NOMO-1 treated with dmso at 0.1 percent for 144 hours (cell line): ENCODE results near the gene CHRNA5.
"Not testable (repeated sequence)": the region's sequence is repeated elsewhere in the genome, so short reads cannot be mapped to it uniquely, and the experiment has no call there.

Source experiments
- DNase-seq: peaks from one replicate; lab custom pipeline; 2025; ENCODE audit not compliant: unreplicated experiment; lab: John Stamatoyannopoulos, UW

CHRNA5 gene

GRCh38 chr15:78565097-78565950 is at the start of gene CHRNA5:
CHRNA5 (plus strand) TSS chr15:78565520; CDS start chr15:78565720, 200 bp downstream.
- peak; percentile 43 for DNase-seq

GRCh38 chr15:78520035-78520434 is 45.3 kb upstream of the CHRNA5 start:
- DNase-seq, result not testable (repeated sequence)

- DNase-seq, result no peak
Observed at GRCh38 chr15:78524230-78524629, 41.1 kb upstream of the CHRNA5 start.

GRCh38 chr15:78527325-78527724 is 38.0 kb upstream of the CHRNA5 start:
- no peak for DNase-seq

GRCh38 chr15:78533331-78533730 is 32.0 kb upstream of the CHRNA5 start:
- no peak for DNase-seq

GRCh38 chr15:78536134-78536533 is 29.2 kb upstream of the CHRNA5 start:
- no peak for DNase-seq

- DNase-seq, result no peak
Observed at GRCh38 chr15:78537266-78537905, 27.9 kb upstream of the CHRNA5 start.

GRCh38 chr15:78538358-78538757 is 27.0 kb upstream of the CHRNA5 start:
- DNase-seq, result no peak

- not testable (repeated sequence) for DNase-seq
Observed at GRCh38 chr15:78539464-78540140, 25.7 kb upstream of the CHRNA5 start.

GRCh38 chr15:78540141-78540870 is 25.0 kb upstream of the CHRNA5 start, which contains the start of gene PSMA4:
PSMA4 (plus strand) TSS chr15:78540444; CDS start chr15:78541928, 1,484 bp downstream.
- DNase-seq, result peak; percentile 77

GRCh38 chr15:78540871-78541743 is 24.2 kb upstream of the CHRNA5 start:
- peak; percentile 57 for DNase-seq

GRCh38 chr15:78541744-78542034 is 23.6 kb upstream of the CHRNA5 start:
- DNase-seq, result no peak

- DNase-seq, result no peak
Observed at GRCh38 chr15:78542647-78543046, 22.7 kb upstream of the CHRNA5 start.

- no peak for DNase-seq
Observed at GRCh38 chr15:78550194-78550593, 15.1 kb upstream of the CHRNA5 start.

GRCh38 chr15:78550815-78551214 is 14.5 kb upstream of the CHRNA5 start:
- DNase-seq, result no peak

GRCh38 chr15:78551902-78552301 is 13.4 kb upstream of the CHRNA5 start:
- no peak for DNase-seq

- DNase-seq, result no peak
Observed at GRCh38 chr15:78552597-78552996, 12.7 kb upstream of the CHRNA5 start.

- DNase-seq, result not testable (repeated sequence)
Observed at GRCh38 chr15:78560201-78560600, 5.1 kb upstream of the CHRNA5 start.

- DNase-seq, result no peak
Observed at GRCh38 chr15:78561490-78561889, 3.8 kb upstream of the CHRNA5 start.

- DNase-seq, result no peak
Observed at GRCh38 chr15:78563092-78563491, 2.2 kb upstream of the CHRNA5 start.
